PC-3 (cell line): Measurements from ENCODE around the gene SLC47A1.

Experiments
- CTCF ChIP-seq: fragments of 300-600 bp; sonication (generic); conservative IDR thresholded peaks from 2 replicates; pipeline ENCODE4 v1.5.1; 2017; ENCODE audit warnings: antibody characterized with exemption, low read depth, mild to moderate bottlenecking, low read length
- EZH2phosphoT487 ChIP-seq: fragments of 300-600 bp; sonication (generic); IDR thresholded peaks from 2 replicates; pipeline ENCODE4 v1.6.1; 2018; ENCODE audit warnings: mild to moderate bottlenecking, antibody characterized with exemption, low read length, borderline replicate concordance

- TF ChIP-seq CTCF (no peak), EZH2phosphoT487 (no peak)
These were observed 4.7 kb downstream of the SLC47A1 start for GRCh38 chr17:19538095-19539039.
